Subcutaneous abdominal adipose tissue (tissue), 5 donors: ENCODE measurements around the gene CLDN16.

Experiments used
- H3K27ac ChIP-seq: one replicate; pipeline ENCODE4 v1.7.0; 2013; ENCODE audit warnings: low read depth, mild to moderate bottlenecking, inconsistent platforms, low read length, moderate library complexity
- H3K27me3 ChIP-seq, 5 donors: one replicate each; pipeline ENCODE4 v1.7.0; 2013; ENCODE audit warnings: low read length in 5 of 5, inconsistent platforms in 1 of 5; ENCODE audit not compliant: control insufficient read depth in 5 of 5, insufficient read depth in 4 of 5
- H3K36me3 ChIP-seq, 5 donors: one replicate each; pipeline ENCODE4 v1.7.0; 2013; ENCODE audit warnings: low read length in 5 of 5; ENCODE audit not compliant: control insufficient read depth in 5 of 5, insufficient read depth in 5 of 5
- H3K4me1 ChIP-seq, 5 donors: one replicate each; pipeline ENCODE4 v1.7.0; 2013; ENCODE audit warnings: low read length in 5 of 5, mild to moderate bottlenecking in 3 of 5, moderate library complexity in 1 of 5; ENCODE audit not compliant: control insufficient read depth in 5 of 5, insufficient read depth in 5 of 5
- H3K4me3 ChIP-seq, 5 donors: one replicate each; pipeline ENCODE4 v1.7.0; 2013; ENCODE audit warnings: low read length in 5 of 5, low read depth in 1 of 5
- H3K9ac ChIP-seq, 5 donors: one replicate each; pipeline ENCODE4 v1.7.0; 2013; ENCODE audit warnings: low read length in 5 of 5, mild to moderate bottlenecking in 4 of 5, moderate library complexity in 3 of 5
- H3K9me3 ChIP-seq, 5 donors: one replicate each; pipeline ENCODE4 v1.7.0; 2013; ENCODE audit warnings: low read length in 5 of 5; ENCODE audit not compliant: control insufficient read depth in 5 of 5
- donor health status: healthy.
- donor health status: healthy.
- donor health status: healthy.
- donor health status: healthy.
- donor health status: healthy.

Gene CLDN16

DNA sequence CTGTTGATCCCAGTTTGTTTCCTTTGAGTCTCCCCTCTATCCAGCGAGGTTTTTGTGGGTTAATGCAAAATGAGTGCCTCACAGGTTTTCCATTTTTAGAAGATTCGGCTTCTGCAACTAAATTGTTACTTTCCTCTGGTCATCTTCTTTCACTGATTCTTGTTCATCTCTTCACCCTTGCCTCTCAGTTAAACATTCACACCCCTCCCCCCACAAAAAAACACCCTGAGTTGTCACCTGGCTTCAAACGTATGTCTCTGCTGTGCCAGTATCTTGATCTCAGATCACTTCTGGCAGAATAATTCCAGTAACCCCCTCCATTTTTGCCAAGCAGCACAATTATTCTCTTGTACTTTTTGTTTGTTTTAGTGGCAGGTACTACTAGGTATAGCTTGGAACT lies 12.3 kb upstream of the CLDN16 start:
- Histone ChIP-seq H3K9me3 (no peaks in the 10 kb centered on the region), H3K27me3 (peaks cover 0 to 4% (median 0%) of the 10 kb centered on the region in 5 donors), H3K4me3 (no peak overlapping the region), H3K4me1 (no peaks in the 10 kb centered on the region), H3K36me3 (no peaks in the 10 kb centered on the region), H3K9ac (no peak overlapping the region), H3K27ac (no peak overlapping the region)

DNA sequence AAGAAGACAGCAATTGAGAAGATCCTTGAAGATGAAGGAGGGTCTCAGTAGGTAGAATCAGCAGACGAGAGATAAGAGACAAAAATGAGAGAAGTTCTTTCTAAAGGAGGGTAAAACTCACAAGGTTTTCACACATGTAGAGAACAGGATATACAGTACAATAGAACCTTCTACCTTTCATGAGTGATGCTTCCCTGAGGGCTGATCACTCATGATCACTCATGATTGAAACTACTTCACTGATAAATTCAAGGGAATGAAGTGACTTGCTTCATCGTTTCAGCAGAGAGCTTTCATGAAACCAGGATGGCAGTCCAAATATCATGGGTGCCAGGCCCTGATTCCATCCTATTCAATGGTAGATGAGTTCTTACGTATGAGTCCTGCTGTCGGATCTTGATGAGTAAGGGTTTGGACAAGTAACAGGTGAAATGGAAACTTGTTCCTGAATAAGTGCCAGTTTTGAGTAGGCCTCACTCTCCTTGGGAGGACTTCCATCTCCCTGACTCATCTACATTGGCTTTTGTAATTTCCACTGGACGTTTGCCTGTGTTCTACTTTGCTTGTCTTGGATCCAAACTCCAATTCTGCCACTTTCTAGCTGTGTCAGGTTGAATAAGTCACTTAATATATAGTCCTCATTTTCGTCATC lies 9.6 kb upstream of the CLDN16 start:
- Histone ChIP-seq H3K27ac (no peak overlapping the region), H3K36me3 (no peaks in the 10 kb centered on the region), H3K9me3 (no peaks in the 10 kb centered on the region), H3K4me3 (no peak overlapping the region), H3K9ac (no peak overlapping the region), H3K4me1 (no peaks in the 10 kb centered on the region), H3K27me3 (peaks cover 0 to 4% (median 0%) of the 10 kb centered on the region in 5 donors)

GRCh38 chr3:190380184-190380583 lies 7.8 kb upstream of the CLDN16 start:
- Histone ChIP-seq H3K4me3 (no peak overlapping the region), H3K27me3 (peaks cover 0 to 4% (median 0%) of the 10 kb centered on the region in 5 donors), H3K9ac (no peak overlapping the region), H3K4me1 (no peaks in the 10 kb centered on the region), H3K27ac (no peak overlapping the region), H3K36me3 (no peaks in the 10 kb centered on the region), H3K9me3 (no peaks in the 10 kb centered on the region)

- H3K36me3 ChIP-seq = no peaks in the 10 kb centered on the region
- H3K27ac ChIP-seq = no peak overlapping the region
- peaks cover 0 to 2% (median 0%) of the 10 kb centered on the region in 5 donors for H3K4me1 ChIP-seq
- H3K4me3 ChIP-seq = no peak overlapping the region
- H3K9ac ChIP-seq = no peak overlapping the region
- H3K27me3 ChIP-seq = peaks cover 0 to 4% (median 0%) of the 10 kb centered on the region in 5 donors
- H3K9me3 ChIP-seq = no peaks in the 10 kb centered on the region
Observed at GRCh38 chr3:190381441-190381840, 6.5 kb upstream of the CLDN16 start.

- Histone ChIP-seq H3K36me3 (no peaks in the 10 kb centered on the region), H3K27me3 (no peaks in the 10 kb centered on the region), H3K9me3 (no peaks in the 10 kb centered on the region), H3K4me1 (peaks cover 0 to 2% (median 0%) of the 10 kb centered on the region in 5 donors), H3K27ac (no peak overlapping the region), H3K9ac (no peak overlapping the region), H3K4me3 (no peak overlapping the region)
Observed at GRCh38 chr3:190382082-190382481, 5.9 kb upstream of the CLDN16 start.

GRCh38 chr3:190384309-190384756 lies 3.6 kb upstream of the CLDN16 start:
- H3K9ac ChIP-seq = no peak overlapping the region
- peaks cover 0 to 3% (median 0%) of the 10 kb centered on the region in 5 donors for H3K27me3 ChIP-seq
- no peak overlapping the region for H3K27ac ChIP-seq
- H3K4me1 ChIP-seq = peaks cover 0 to 2% (median 0%) of the 10 kb centered on the region in 5 donors
- no peak overlapping the region for H3K4me3 ChIP-seq
- H3K36me3 ChIP-seq = no peaks in the 10 kb centered on the region
- H3K9me3 ChIP-seq = no peaks in the 10 kb centered on the region

- H3K27ac ChIP-seq = no peak overlapping the region
- peaks cover 0 to 2% (median 0%) of the 10 kb centered on the region in 5 donors for H3K4me1 ChIP-seq
- H3K4me3 ChIP-seq = no peak overlapping the region
- no peaks in the 10 kb centered on the region for H3K36me3 ChIP-seq
- no peak overlapping the region for H3K9ac ChIP-seq
- H3K27me3 ChIP-seq = peaks cover 0 to 3% (median 0%) of the 10 kb centered on the region in 5 donors
- H3K9me3 ChIP-seq = no peaks in the 10 kb centered on the region
Observed at GRCh38 chr3:190385731-190386688, 2.0 kb upstream of the CLDN16 start.

DNA sequence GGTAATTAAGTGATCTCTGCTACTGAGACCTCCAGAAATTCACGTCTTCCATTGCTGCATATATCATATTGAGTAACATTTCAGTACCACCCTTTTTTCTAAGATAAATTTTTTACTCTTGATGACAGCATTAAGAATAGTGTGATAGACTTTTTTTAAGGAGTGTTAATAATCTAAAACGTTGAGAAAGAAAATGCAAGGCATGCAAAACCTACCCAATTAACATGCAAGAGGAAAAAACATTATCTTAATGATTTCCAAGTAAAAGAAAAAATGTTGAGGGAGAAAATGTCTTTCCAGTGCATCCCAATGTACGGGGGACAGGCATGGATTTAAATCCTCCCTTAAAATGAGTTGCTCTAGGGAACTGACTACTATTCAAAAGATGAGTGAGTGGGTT lies 740 bp downstream of the CLDN16 start:
- Histone ChIP-seq H3K36me3 (no peaks in the 10 kb centered on the region), H3K4me1 (peaks cover 0 to 2% (median 0%) of the 10 kb centered on the region in 5 donors), H3K9me3 (no peaks in the 10 kb centered on the region), H3K4me3 (no peak overlapping the region), H3K27me3 (peaks cover 0 to 3% (median 0%) of the 10 kb centered on the region in 5 donors), H3K9ac (no peak overlapping the region), H3K27ac (no peak overlapping the region)

- Histone ChIP-seq H3K4me3 (no peak overlapping the region), H3K27ac (no peak overlapping the region), H3K9me3 (no peaks in the 10 kb centered on the region), H3K4me1 (no peaks in the 10 kb centered on the region), H3K36me3 (no peaks in the 10 kb centered on the region), H3K9ac (no peak overlapping the region), H3K27me3 (no peaks in the 10 kb centered on the region)
Observed at GRCh38 chr3:190396001-190396400, 8.0 kb downstream of the CLDN16 start.

- Histone ChIP-seq H3K4me3 (no peak overlapping the region), H3K36me3 (no peaks in the 10 kb centered on the region), H3K9ac (no peak overlapping the region), H3K27ac (no peak overlapping the region), H3K9me3 (no peaks in the 10 kb centered on the region), H3K4me1 (peaks cover 0 to 2% (median 0%) of the 10 kb centered on the region in 5 donors), H3K27me3 (no peaks in the 10 kb centered on the region)
Observed at GRCh38 chr3:190397889-190398288, 9.9 kb downstream of the CLDN16 start.
